Spleen (tissue), 11 donors: Measurements from ENCODE around the gene GABRG3. TPM values are rescaled to one million over a fixed set of nuclear protein-coding genes. Genes with fewer than 3 reads are reported as not detected.

Experiments used
- DNase-seq: peaks from one replicate; pipeline ENCODE4 v3.0.0-alpha.2; 2020
- H3K27ac ChIP-seq, 8 donors: fragments of 200-600 bp; sonication (generic) in 7 of 8; 1 replicate in 4 of 8; 2 replicates in 4 of 8; pipeline versions ENCODE4 v1.5.0 to v1.8.0; 2016 to 2021; ENCODE audit warnings: inconsistent platforms in 4 of 8, mild to moderate bottlenecking in 4 of 8, moderate library complexity in 1 of 8
- H3K27me3 ChIP-seq, 7 donors: fragments of 200-600 bp; sonication (generic) in 6 of 7; replicated peaks in 1 of 7; 1 replicate in 4 of 7; 2 replicates in 3 of 7; pipeline versions ENCODE4 v1.5.0 to v1.8.0; 2016 to 2021; ENCODE audit warnings: inconsistent platforms in 3 of 7, mild to moderate bottlenecking in 1 of 7
- H3K36me3 ChIP-seq, 6 donors: fragments of 200-600 bp; sonication (generic) in 5 of 6; 1 replicate in 4 of 6; 2 replicates in 2 of 6; pipeline versions ENCODE4 v1.5.0 to v1.8.0; 2016 to 2021; ENCODE audit warnings: inconsistent platforms in 2 of 6
- H3K4me1 ChIP-seq, 6 donors: fragments of 200-600 bp; sonication (generic) in 5 of 6; 1 replicate in 3 of 6; 2 replicates in 3 of 6; pipeline versions ENCODE4 v1.5.0 to v1.8.0; 2016 to 2021; ENCODE audit warnings: inconsistent platforms in 3 of 6
- H3K4me3 ChIP-seq, 8 donors: fragments of 200-600 bp; sonication (generic) in 7 of 8; 1 replicate in 4 of 8; 2 replicates in 4 of 8; pipeline versions ENCODE4 v1.5.0 to v1.8.0; 2016 to 2021; ENCODE audit warnings: inconsistent platforms in 4 of 8, mild to moderate bottlenecking in 4 of 8, moderate library complexity in 2 of 8
- H3K9me3 ChIP-seq, 8 donors: fragments of 200-600 bp; sonication (generic) in 7 of 8; 1 replicate in 4 of 8; 2 replicates in 4 of 8; pipeline versions ENCODE4 v1.5.0 to v1.8.0; 2016 to 2021; ENCODE audit warnings: inconsistent platforms in 4 of 8
- POLR2A ChIP-seq, 3 donors: fragments of 450-650 bp; IDR thresholded peaks; one replicate each; pipeline ENCODE4 v1.5.1; 2017; ENCODE audit warnings: antibody characterized with exemption in 3 of 3, mild to moderate bottlenecking in 1 of 3
- POLR2AphosphoS5 ChIP-seq, 3 donors: sonication (generic); formaldehyde crosslinking; IDR thresholded peaks; one replicate each; pipeline ENCODE4 v1.5.1; 2017; ENCODE audit warnings: antibody characterized with exemption in 3 of 3
- WGBS, 5 donors: extraction: QIAGEN DNeasy Blood & Tissue Kit in 3 of 5; methylation state at CpG; one replicate each; pipeline versions ENCODE4 v1.1.5 to v1.1.7; 2013 to 2018; 5-methylcytosine and 5-hydroxymethylcytosine counted together
- intact Hi-C: fragments of 100-400 bp; cut with DNase I; formaldehyde crosslinking; loops from one replicate; pipeline ENCODE4 v1.15.0; 2023; ENCODE audit warnings: low total_unique reads
- polyA plus RNA-seq, 3 donors: library from polyadenylated mRNA; stranded (reverse); fragments of 200-250 nt; gene quantifications; one replicate each; pipeline ENCODE4 v1.2.1, GENCODE V29; 2013
- total RNA-seq, 7 donors: library from RNA; depleted of rRNA in 3 of 7; stranded (reverse); fragments of >200 nt in 3 of 7; fragmentation: NEBNext Ultra II Directional in 4 of 7; extraction: Animal tissue kit (Norgen Biotek cat#: 25700) in 4 of 7; gene quantifications; one replicate each; pipeline versions ENCODE4 v1.1.0 to v1.2.1, GENCODE V29; 2016 to 2021
- TF ChIP-seq, protein P1 (sequence below), 11 experiments: fragments of 200-600 bp in 7 of 11; fragments of 450-650 bp in 4 of 11; sonication (generic) in 4 of 11; IDR thresholded peaks in 8 of 11; conservative IDR thresholded peaks in 3 of 11; 1 replicate in 7 of 11; 2 replicates in 4 of 11; pipeline versions ENCODE4 v1.4.0 to v1.8.0; 2016 to 2021; ENCODE audit warnings: antibody characterized with exemption in 11 of 11, inconsistent platforms in 4 of 11, mild to moderate bottlenecking in 1 of 11
- donor health status: healthy with polysubstance abuse.
- donor health status: DM: no; HTN: no; CAD: no; lungs with moderate emphysema.
- donor health status: DM: no; HTN: no; CAD: no.
- donor health status: Bipolar disorder and iron deficiency.
- donor health status: healthy.
- donor health status: DM: no; HTN: no; CAD: no.
- donor health status: DM: yes; HTN: yes; CAD: no.

GABRG3 gene
- total and polyA plus RNA-seq, 10 donors: 0.14 to 19.6 (median 1.6) TPM

DNA sequence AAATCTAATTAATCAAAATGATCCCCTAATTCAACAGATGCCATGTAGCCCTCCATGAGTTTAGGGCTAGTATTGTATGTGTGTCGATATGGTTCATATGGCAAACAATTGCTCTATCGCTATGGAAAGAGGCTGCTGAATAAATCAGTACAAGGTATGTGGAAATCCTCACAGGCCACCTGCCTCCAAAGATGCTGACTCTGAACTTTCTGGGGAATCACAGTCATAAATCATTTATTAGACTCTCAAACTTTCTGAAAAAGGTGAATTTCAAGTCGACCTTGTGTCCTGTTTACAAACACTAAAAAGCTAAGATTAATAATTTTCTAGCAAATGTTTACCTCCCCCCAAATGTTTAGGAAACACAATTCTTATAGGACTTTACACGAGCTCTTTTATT, 462.6 kb downstream of the GABRG3 start:
- no peak overlapping the region for H3K27ac ChIP-seq
- intact Hi-C loops: no loop called here
- H3K4me3 ChIP-seq: no peak overlapping the region
- WGBS, 5 donors: 71 to 76% (median 74%) methylated on average over 4 of the region's 4 CpGs
- peaks cover 0 to 75% (median 29%) of the 10 kb centered on the region in 8 donors for H3K9me3 ChIP-seq
- no peaks in the 10 kb centered on the region for H3K36me3 ChIP-seq
- no peaks in the 10 kb centered on the region for H3K27me3 ChIP-seq
- no peaks in the 10 kb centered on the region for H3K4me1 ChIP-seq
- TF ChIP-seq, protein P1, sequence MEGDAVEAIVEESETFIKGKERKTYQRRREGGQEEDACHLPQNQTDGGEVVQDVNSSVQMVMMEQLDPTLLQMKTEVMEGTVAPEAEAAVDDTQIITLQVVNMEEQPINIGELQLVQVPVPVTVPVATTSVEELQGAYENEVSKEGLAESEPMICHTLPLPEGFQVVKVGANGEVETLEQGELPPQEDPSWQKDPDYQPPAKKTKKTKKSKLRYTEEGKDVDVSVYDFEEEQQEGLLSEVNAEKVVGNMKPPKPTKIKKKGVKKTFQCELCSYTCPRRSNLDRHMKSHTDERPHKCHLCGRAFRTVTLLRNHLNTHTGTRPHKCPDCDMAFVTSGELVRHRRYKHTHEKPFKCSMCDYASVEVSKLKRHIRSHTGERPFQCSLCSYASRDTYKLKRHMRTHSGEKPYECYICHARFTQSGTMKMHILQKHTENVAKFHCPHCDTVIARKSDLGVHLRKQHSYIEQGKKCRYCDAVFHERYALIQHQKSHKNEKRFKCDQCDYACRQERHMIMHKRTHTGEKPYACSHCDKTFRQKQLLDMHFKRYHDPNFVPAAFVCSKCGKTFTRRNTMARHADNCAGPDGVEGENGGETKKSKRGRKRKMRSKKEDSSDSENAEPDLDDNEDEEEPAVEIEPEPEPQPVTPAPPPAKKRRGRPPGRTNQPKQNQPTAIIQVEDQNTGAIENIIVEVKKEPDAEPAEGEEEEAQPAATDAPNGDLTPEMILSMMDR (IDR thresholded peaks at IDR 0.05 in 8 of 11, conservative IDR thresholded peaks at IDR 0.05 in 3 of 11): no peak
- TF ChIP-seq POLR2A (IDR thresholded peaks at IDR 0.05) (no peak), POLR2AphosphoS5 (IDR thresholded peaks at IDR 0.05) (no peak)
- DNase-seq: no peak

DNA sequence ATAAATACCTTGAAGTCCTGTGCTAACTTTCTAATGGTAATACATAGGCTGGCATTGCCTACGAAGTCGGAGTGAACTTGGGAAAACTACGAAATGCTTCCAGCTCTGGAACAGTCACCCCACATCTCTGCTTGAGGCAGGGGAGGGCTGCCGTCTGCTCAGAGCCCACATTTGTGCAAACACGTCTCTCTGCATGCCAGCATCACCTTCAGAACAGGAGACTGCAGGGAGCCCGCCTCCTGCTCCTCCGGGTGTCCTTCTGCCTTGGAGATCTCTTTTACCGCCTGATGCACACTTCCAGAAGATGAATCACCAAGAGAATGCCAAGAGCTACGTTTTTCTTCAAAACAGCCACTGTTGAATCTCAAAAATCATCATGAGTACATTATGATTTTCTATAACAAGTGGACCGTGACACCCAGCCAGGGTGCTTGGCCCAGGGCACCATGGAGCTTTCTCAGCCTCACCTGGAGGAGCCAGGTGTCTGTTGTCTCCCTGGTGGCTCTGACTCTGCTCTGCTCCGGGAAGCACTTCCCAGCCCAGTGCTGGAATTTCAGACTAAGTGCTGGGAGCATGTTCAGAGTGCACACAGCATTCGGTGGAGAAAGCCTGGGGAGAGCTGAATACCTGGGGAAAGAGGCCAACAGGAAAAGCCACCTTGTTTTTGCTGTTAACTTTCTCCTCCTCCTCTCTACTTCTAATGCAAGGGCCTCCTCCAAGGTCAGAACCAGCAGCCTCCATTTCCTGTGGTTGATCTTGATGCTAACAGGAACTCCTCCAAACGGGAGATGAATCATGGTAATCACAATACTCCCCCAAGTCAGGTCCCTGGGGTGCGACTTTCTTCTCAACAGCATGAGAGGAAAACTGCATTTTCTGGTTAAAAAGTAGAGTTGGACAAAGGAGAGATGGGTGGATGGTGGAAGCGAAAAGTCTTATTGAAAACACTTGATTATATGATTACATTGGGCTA, 467.7 kb downstream of the GABRG3 start:
- no peak overlapping the region for H3K27ac ChIP-seq
- no peaks in the 10 kb centered on the region for H3K4me1 ChIP-seq
- H3K36me3 ChIP-seq: no peaks in the 10 kb centered on the region
- no peak overlapping the region for H3K4me3 ChIP-seq
- H3K9me3 ChIP-seq: peaks cover 0 to 71% (median 9%) of the 10 kb centered on the region in 8 donors
- TF ChIP-seq, protein P1 (IDR thresholded peaks at IDR 0.05 in 8 of 11, conservative IDR thresholded peaks at IDR 0.05 in 3 of 11): no peak
- TF ChIP-seq POLR2A (IDR thresholded peaks at IDR 0.05): no peak
- TF ChIP-seq POLR2AphosphoS5 (IDR thresholded peaks at IDR 0.05): no peak
- no peak for DNase-seq
- no peaks in the 10 kb centered on the region for H3K27me3 ChIP-seq
- intact Hi-C loops: no loop called here
- WGBS, 5 donors: 65 to 78% (median 72%) methylated on average over 15 of the region's 15 CpGs

DNA sequence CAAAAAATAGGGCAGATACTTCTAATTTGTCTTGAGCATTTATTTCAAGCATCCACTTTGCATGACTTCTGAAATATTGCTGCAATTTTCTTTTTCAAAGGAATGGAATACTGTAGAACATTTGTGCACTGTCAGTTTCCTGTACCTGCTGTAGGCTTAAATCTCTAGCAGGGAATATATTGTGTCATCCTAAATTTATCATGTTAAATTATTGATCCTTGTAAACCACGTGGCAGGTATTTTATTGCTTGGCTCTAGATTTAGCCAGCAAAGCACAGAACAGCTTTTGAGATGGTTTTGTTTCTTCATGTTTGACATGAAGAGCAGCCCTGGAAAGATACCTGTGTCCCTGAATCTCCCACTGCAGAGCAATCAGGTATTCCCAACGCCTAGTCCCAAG, 470.1 kb downstream of the GABRG3 start:
- no peak for DNase-seq
- 60 to 78% (median 70%) methylated on average over 2 of the region's 2 CpGs for WGBS, 5 donors
- no peak for TF ChIP-seq POLR2A (IDR thresholded peaks at IDR 0.05)
- TF ChIP-seq, protein P1 (IDR thresholded peaks at IDR 0.05 in 8 of 11, conservative IDR thresholded peaks at IDR 0.05 in 3 of 11): no peak
- no peak for TF ChIP-seq POLR2AphosphoS5 (IDR thresholded peaks at IDR 0.05)
- Histone ChIP-seq H3K36me3 (no peaks in the 10 kb centered on the region), H3K9me3 (peaks cover 0 to 50% (median 4%) of the 10 kb centered on the region in 8 donors), H3K4me3 (no peak overlapping the region), H3K4me1 (no peaks in the 10 kb centered on the region), H3K27ac (no peak overlapping the region), H3K27me3 (no peaks in the 10 kb centered on the region)
- intact Hi-C loops: no loop called here

DNA sequence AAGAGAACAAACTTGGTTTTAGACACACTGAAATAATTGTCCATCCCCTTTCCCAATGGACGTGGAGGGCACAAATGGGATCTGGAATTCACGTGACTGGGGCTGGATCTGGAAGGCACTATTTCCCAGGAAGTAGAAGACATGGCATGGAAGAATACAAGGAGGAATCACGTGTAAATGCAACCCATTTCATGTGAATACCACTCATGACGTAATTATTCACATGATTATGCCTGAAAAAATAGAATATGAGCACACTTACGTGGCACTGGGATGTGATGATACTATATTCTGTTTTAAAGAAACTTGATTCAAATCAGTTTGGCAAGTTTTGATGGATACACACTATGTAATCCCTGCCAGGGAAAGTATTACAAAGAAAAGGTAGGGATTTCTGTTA, 477.3 kb downstream of the GABRG3 start:
- Histone ChIP-seq H3K27ac (no peak overlapping the region), H3K4me3 (no peak overlapping the region), H3K27me3 (no peaks in the 10 kb centered on the region), H3K36me3 (no peaks in the 10 kb centered on the region), H3K4me1 (no peaks in the 10 kb centered on the region), H3K9me3 (peaks cover 0 to 10% (median 2%) of the 10 kb centered on the region in 8 donors)
- no peak for TF ChIP-seq POLR2A (IDR thresholded peaks at IDR 0.05)
- TF ChIP-seq, protein P1 (IDR thresholded peaks at IDR 0.05 in 8 of 11, conservative IDR thresholded peaks at IDR 0.05 in 3 of 11): no peak
- TF ChIP-seq POLR2AphosphoS5 (IDR thresholded peaks at IDR 0.05): no peak
- intact Hi-C loops: no loop called here
- DNase-seq: no peak
- 81 to 87% (median 86%) methylated on average over 5 of the region's 5 CpGs for WGBS, 5 donors
